ENCODE data around the gene ITGB7.

GRCh38 chr12:53253298-53253697, 46.2 kb upstream of the ITGB7 start:
- TF ChIP-seq, protein P1, sequence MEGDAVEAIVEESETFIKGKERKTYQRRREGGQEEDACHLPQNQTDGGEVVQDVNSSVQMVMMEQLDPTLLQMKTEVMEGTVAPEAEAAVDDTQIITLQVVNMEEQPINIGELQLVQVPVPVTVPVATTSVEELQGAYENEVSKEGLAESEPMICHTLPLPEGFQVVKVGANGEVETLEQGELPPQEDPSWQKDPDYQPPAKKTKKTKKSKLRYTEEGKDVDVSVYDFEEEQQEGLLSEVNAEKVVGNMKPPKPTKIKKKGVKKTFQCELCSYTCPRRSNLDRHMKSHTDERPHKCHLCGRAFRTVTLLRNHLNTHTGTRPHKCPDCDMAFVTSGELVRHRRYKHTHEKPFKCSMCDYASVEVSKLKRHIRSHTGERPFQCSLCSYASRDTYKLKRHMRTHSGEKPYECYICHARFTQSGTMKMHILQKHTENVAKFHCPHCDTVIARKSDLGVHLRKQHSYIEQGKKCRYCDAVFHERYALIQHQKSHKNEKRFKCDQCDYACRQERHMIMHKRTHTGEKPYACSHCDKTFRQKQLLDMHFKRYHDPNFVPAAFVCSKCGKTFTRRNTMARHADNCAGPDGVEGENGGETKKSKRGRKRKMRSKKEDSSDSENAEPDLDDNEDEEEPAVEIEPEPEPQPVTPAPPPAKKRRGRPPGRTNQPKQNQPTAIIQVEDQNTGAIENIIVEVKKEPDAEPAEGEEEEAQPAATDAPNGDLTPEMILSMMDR (IDR thresholded peaks at IDR 0.05; ENCODE audit: low read length): no peak
- no peak for TF ChIP-seq EZH2 (optimal IDR thresholded peaks at IDR 0.05; ENCODE audit: low read depth, low read length)

Measured in MM.1S (cell line).